Neural progenitor cell (in vitro differentiated cells): Measurements from ENCODE around the gene PPM1F. TPM values are rescaled to one million over a fixed set of nuclear protein-coding genes. Genes with fewer than 3 reads are reported as not detected.
"Not testable (repeated sequence)": the region's sequence is repeated elsewhere in the genome, so short reads cannot be mapped to it uniquely, and the experiment has no call there.

ENCODE experiments used
- DNase-seq: peaks from one replicate; pipeline ENCODE4 v3.0.0-alpha.2; 2016; ENCODE audit warnings: low spot score
- H2AFZ ChIP-seq: fragments of 200-600 bp; sonication (generic); replicated peaks from 2 replicates; pipeline ENCODE4 v1.6.1; 2016; ENCODE audit warnings: antibody characterized with exemption
- H3F3A ChIP-seq: fragments of 200-600 bp; sonication (generic); 2 replicates; pipeline ENCODE4 v1.6.1; 2016; ENCODE audit warnings: antibody characterized with exemption, low read depth
- H3K27ac ChIP-seq: fragments of 200-600 bp; sonication (generic); 2 replicates; pipeline ENCODE4 v1.5.1; 2016; ENCODE audit warnings: mild to moderate bottlenecking
- H3K27me3 ChIP-seq: fragments of 200-600 bp; sonication (generic); 2 replicates; pipeline ENCODE4 v1.6.1; 2016; ENCODE audit warnings: mild to moderate bottlenecking, moderate library complexity
- H3K36me3 ChIP-seq: fragments of 200-600 bp; sonication (generic); 2 replicates; pipeline ENCODE4 v1.5.1; 2016
- H3K4me1 ChIP-seq: fragments of 200-600 bp; sonication (generic); 2 replicates; pipeline ENCODE4 v1.6.1; 2016; ENCODE audit warnings: mixed run types
- H3K4me2 ChIP-seq: fragments of 200-600 bp; sonication (generic); 2 replicates; pipeline ENCODE4 v1.6.1; 2016
- H3K4me3 ChIP-seq: fragments of 200-600 bp; sonication (generic); 2 replicates; pipeline ENCODE4 v1.5.1; 2016
- H3K79me2 ChIP-seq: fragments of 200-600 bp; sonication (generic); 2 replicates; pipeline ENCODE4 v1.6.1; 2016; ENCODE audit warnings: low read depth
- H3K9ac ChIP-seq: fragments of 200-600 bp; sonication (generic); 2 replicates; pipeline ENCODE4 v1.6.1; 2016
- H3K9me3 ChIP-seq: fragments of 200-600 bp; sonication (generic); 2 replicates; pipeline ENCODE4 v1.5.1; 2016; ENCODE audit warnings: low read depth
- H4K20me1 ChIP-seq: fragments of 200-600 bp; sonication (generic); 2 replicates; pipeline ENCODE4 v1.6.1; 2016; ENCODE audit warnings: low read depth
- H3K27ac Mint-ChIP-seq: 3 replicates; pipeline ENCODE4 v1.8.0; 2021; ENCODE audit warnings: mixed read lengths
- H3K27me3 Mint-ChIP-seq: 2 replicates; pipeline ENCODE4 v1.8.0; 2022; ENCODE audit warnings: low read depth, mild to moderate bottlenecking, inconsistent platforms, moderate library complexity, mixed read lengths; ENCODE audit not compliant: insufficient read depth
- H3K36me3 Mint-ChIP-seq: 3 replicates; pipeline ENCODE4 v1.8.0; 2021; ENCODE audit warnings: mixed read lengths
- H3K4me1 Mint-ChIP-seq: 3 replicates; pipeline ENCODE4 v1.8.0; 2021; ENCODE audit warnings: mixed read lengths
- H3K4me3 Mint-ChIP-seq: 3 replicates; pipeline ENCODE4 v1.8.0; 2021; ENCODE audit warnings: mild to moderate bottlenecking, moderate library complexity, mixed read lengths
- H3K9me3 Mint-ChIP-seq: 3 replicates; pipeline ENCODE4 v1.8.0; 2020; ENCODE audit warnings: mixed read lengths
- EZH2 ChIP-seq: fragments of 200-600 bp; sonication (generic); IDR thresholded peaks from 2 replicates; pipeline ENCODE4 v1.6.1; 2017; ENCODE audit warnings: antibody characterized with exemption, mild to moderate bottlenecking, moderate library complexity
- EZH2phosphoT487 ChIP-seq: fragments of 200-600 bp; sonication (generic); IDR thresholded peaks from 2 replicates; pipeline ENCODE4 v1.6.1; 2017; ENCODE audit warnings: antibody characterized with exemption
- total RNA-seq: library from RNA; depleted of rRNA; stranded (reverse); fragments of >200 nt; gene quantifications from 2 replicates; pipeline ENCODE4 v1.2.3, GENCODE V29; 2015; ENCODE audit warnings: low replicate concordance
- TF ChIP-seq, protein P1 (sequence below): fragments of 200-600 bp; sonication (generic); IDR thresholded peaks from 2 replicates; pipeline ENCODE4 v1.5.1; 2017; ENCODE audit warnings: antibody characterized with exemption, mild to moderate bottlenecking

The PPM1F gene
- total RNA-seq, 1 donor from 2014 or later, result 18.0 TPM

DNA sequence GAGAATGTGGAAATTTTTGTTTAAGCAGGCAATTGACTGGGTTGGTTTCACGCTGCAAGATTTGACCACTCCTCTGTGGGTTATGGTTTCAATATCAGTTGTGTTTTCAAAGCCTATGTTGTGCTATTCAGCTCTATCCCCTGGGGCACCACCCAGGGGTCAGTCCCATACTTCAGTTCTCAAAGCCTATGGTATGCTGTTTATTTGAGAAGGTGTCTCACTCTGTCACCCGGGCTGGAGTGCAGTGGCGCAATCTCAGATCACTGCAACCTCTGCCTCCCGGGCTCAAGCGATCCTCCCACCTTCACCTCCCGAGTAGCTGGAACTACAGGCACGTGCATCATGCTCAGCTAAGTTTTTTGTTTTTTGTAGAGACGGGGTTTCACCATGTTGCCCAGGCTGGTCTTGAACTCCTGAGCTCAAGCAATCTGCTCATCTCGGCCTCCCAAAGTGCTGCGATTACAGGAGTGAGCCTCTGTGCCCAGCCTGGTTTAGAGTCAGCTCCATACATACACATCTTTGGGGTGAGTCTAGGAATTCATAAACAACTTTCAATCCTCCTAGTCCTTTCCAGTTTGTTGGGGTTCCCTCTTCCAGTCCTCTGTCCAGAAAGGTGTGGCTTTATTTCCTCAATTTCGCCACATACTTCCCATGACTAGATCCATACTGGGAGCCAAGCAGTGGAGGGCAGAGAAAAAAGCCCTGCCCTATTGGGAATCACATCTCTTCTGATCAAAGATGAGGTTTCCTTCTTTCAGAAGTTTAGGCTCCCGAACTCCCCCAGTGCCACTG lies 50.2 kb downstream of the PPM1F start:
- Histone ChIP-seq H3K79me2 (no peaks in the 10 kb centered on the region), H3F3A (no peaks in the 10 kb centered on the region), H3K9ac (no peak overlapping the region), H3K27ac (no peak overlapping the region), H3K4me2 (no peak overlapping the region), H3K4me3 (no peak overlapping the region), H2AFZ (no peak overlapping the region), H3K9me3 (no peaks in the 10 kb centered on the region), H4K20me1 (no peaks in the 10 kb centered on the region), H3K27me3 (no peaks in the 10 kb centered on the region), H3K36me3 (no peaks in the 10 kb centered on the region), H3K4me1 (no peaks in the 10 kb centered on the region)
- peaks cover 5% of the 10 kb centered on the region for H3K36me3 Mint-ChIP-seq
- H3K27me3 Mint-ChIP-seq, result peaks cover 2% of the 10 kb centered on the region
- H3K4me3 Mint-ChIP-seq, result no peak overlapping the region
- no peaks in the 10 kb centered on the region for H3K9me3 Mint-ChIP-seq
- no peak for DNase-seq
- no peak for TF ChIP-seq EZH2
- TF ChIP-seq EZH2phosphoT487, result no peak
- TF ChIP-seq, protein P1, sequence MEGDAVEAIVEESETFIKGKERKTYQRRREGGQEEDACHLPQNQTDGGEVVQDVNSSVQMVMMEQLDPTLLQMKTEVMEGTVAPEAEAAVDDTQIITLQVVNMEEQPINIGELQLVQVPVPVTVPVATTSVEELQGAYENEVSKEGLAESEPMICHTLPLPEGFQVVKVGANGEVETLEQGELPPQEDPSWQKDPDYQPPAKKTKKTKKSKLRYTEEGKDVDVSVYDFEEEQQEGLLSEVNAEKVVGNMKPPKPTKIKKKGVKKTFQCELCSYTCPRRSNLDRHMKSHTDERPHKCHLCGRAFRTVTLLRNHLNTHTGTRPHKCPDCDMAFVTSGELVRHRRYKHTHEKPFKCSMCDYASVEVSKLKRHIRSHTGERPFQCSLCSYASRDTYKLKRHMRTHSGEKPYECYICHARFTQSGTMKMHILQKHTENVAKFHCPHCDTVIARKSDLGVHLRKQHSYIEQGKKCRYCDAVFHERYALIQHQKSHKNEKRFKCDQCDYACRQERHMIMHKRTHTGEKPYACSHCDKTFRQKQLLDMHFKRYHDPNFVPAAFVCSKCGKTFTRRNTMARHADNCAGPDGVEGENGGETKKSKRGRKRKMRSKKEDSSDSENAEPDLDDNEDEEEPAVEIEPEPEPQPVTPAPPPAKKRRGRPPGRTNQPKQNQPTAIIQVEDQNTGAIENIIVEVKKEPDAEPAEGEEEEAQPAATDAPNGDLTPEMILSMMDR, result no peak
- H3K4me1 Mint-ChIP-seq, result peaks cover 2% of the 10 kb centered on the region
- no peak overlapping the region for H3K27ac Mint-ChIP-seq

DNA sequence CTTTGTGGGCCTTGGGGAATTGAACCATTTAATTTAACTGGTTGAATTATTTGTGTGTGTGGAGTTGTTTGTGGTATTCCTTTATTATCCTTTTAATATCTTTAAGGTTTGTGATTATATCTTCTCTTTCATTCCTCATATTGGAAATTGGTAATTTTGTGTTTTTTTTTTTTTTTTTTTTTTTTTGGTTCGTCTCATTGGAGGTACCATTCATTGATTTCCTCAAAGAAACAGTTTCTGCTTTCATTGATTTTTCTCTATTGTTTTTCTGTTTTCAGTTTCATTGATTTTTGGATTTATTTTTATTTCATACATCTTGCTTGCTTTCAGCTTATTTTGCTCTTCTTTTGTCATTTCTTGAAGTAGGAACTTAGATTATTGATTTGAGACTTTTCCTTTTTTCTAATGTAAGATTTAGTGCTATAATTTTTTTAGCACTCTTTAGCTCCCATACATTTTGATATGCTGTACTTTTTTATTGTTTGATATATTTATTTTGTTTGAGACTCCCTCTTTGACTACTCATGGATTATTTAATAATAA lies 54.2 kb downstream of the PPM1F start:
- Histone ChIP-seq H3K27ac (no peak overlapping the region), H3K9me3 (no peaks in the 10 kb centered on the region), H3K79me2 (no peaks in the 10 kb centered on the region), H4K20me1 (no peaks in the 10 kb centered on the region), H2AFZ (no peak overlapping the region), H3K27me3 (no peaks in the 10 kb centered on the region), H3K4me3 (no peak overlapping the region), H3K36me3 (no peaks in the 10 kb centered on the region), H3K4me1 (no peaks in the 10 kb centered on the region), H3K9ac (no peak overlapping the region), H3K4me2 (no peak overlapping the region), H3F3A (no peaks in the 10 kb centered on the region)
- H3K4me1 Mint-ChIP-seq, result peaks cover 2% of the 10 kb centered on the region
- H3K27me3 Mint-ChIP-seq, result no peaks in the 10 kb centered on the region
- TF ChIP-seq EZH2 (no peak), EZH2phosphoT487 (no peak)
- TF ChIP-seq, protein P1, result no peak
- peaks cover 4% of the 10 kb centered on the region for H3K9me3 Mint-ChIP-seq
- DNase-seq, result no peak
- H3K4me3 Mint-ChIP-seq, result no peak overlapping the region
- H3K27ac Mint-ChIP-seq, result no peak overlapping the region
- H3K36me3 Mint-ChIP-seq, result no peaks in the 10 kb centered on the region

DNA sequence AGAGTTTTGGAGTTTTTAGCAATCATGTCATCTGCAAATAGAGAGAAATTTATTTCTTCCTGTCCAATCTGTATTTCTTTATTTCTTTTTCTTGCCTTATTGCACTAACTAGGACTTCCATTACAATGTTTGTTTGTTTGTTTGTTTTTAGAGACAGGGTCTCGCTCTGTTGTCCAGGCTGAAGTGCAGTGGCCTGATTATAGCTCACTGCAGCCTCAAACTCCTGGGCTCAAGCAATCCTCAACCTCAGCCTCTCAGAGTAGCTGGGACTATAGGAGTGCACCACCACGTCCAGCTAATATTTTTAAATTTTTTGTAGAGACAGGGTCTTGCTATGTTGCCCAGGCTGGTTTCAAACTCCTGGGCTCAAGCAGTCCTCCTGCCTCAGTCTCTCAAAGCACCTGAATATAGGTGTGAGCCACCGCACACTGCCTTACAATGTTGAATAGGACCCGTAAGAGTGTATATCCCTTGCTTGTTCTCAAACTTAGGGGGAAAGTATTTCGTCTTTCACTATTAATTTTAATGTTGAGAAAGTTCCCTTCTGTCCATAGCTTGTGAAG lies 55.6 kb downstream of the PPM1F start:
- TF ChIP-seq EZH2, result no peak
- no peak for TF ChIP-seq EZH2phosphoT487
- TF ChIP-seq, protein P1, result no peak
- H4K20me1 ChIP-seq, result no peaks in the 10 kb centered on the region
- H3K4me3 ChIP-seq, result no peak overlapping the region
- Mint-ChIP-seq H3K36me3 (no peaks in the 10 kb centered on the region), H3K27me3 (peaks cover 2% of the 10 kb centered on the region), H3K4me3 (no peak overlapping the region), H3K9me3 (peaks cover 4% of the 10 kb centered on the region), H3K4me1 (peaks cover 2% of the 10 kb centered on the region), H3K27ac (no peak overlapping the region)
- DNase-seq, result no peak
- H3K4me2 ChIP-seq, result no peak overlapping the region
- H3F3A ChIP-seq, result no peaks in the 10 kb centered on the region
- no peak overlapping the region for H2AFZ ChIP-seq
- H3K27me3 ChIP-seq, result no peaks in the 10 kb centered on the region
- H3K27ac ChIP-seq, result no peak overlapping the region
- H3K36me3 ChIP-seq, result no peaks in the 10 kb centered on the region
- H3K9me3 ChIP-seq, result no peaks in the 10 kb centered on the region
- no peak overlapping the region for H3K9ac ChIP-seq
- no peaks in the 10 kb centered on the region for H3K4me1 ChIP-seq
- no peaks in the 10 kb centered on the region for H3K79me2 ChIP-seq

DNA sequence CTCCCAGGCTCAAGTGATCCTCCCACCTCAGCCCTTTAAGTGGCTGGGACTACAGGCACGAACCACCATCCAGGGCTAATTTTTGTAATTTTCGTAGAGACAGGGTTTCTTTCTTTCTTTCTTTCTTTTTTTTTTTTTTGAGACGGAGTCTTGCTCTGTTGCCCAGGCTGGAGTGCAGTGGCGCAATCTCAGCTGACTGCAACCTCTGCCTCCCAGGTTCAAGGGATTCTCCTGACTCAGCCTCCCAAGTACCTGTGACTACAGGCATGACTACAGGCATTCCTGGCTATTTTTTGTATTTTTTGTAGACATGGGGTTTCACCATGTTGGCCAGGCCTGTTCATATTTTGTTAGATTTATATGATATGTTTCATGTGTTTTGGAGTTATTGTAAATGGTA lies 56.4 kb downstream of the PPM1F start:
- H3K4me1 Mint-ChIP-seq, H3K36me3 ChIP-seq, H3K9ac ChIP-seq, H3K4me3 ChIP-seq, H3K4me3 Mint-ChIP-seq, H3K27me3 ChIP-seq, H4K20me1 ChIP-seq, H3F3A ChIP-seq, H3K27me3 Mint-ChIP-seq, H3K27ac ChIP-seq, H3K27ac Mint-ChIP-seq, H3K4me2 ChIP-seq, H3K79me2 ChIP-seq, H3K36me3 Mint-ChIP-seq, H3K9me3 Mint-ChIP-seq, H3K4me1 ChIP-seq, DNase-seq, H2AFZ ChIP-seq, H3K9me3 ChIP-seq: not testable (repeated sequence)
